ENCODE results near the gene MAPK8IP1. TPM values are rescaled to one million over a fixed set of nuclear protein-coding genes. Genes with fewer than 3 reads are reported as not detected.

The MAPK8IP1 gene
- total RNA-seq, 1 donor from 2014 or later: 48.1 TPM

GRCh38 chr11:45934580-45935318, 49.3 kb downstream of the MAPK8IP1 start:
- Mint-ChIP-seq H3K4me1 (ENCODE audit: low read depth) (peaks cover 21% of the 10 kb centered on the region), H3K27ac (peak overlapping the region; percentile 97)

GRCh38 chr11:45935349-45936064, 50.1 kb downstream of the MAPK8IP1 start:
- no peak for DNase-seq (ENCODE audit: low spot score, unreplicated experiment)
- Mint-ChIP-seq H3K27ac (peak overlapping the region; percentile 97), H3K4me1 (ENCODE audit: low read depth) (peaks cover 21% of the 10 kb centered on the region), H3K4me3 (ENCODE audit: low read depth) (no peak overlapping the region), H3K27me3 (no peaks in the 10 kb centered on the region), H3K36me3 (ENCODE audit: insufficient read depth) (peaks cover 9% of the 10 kb centered on the region), H3K9me3 (ENCODE audit: low read depth) (no peaks in the 10 kb centered on the region)
- TF ChIP-seq CTCF (IDR thresholded peaks at IDR 0.05; ENCODE audit: unreplicated experiment): no peak

More at GRCh38 chr11:45934580-45935318, 49.3 kb downstream of the MAPK8IP1 start:
- H3K9me3 Mint-ChIP-seq (ENCODE audit: low read depth): no peaks in the 10 kb centered on the region
- DNase-seq (ENCODE audit: low spot score, unreplicated experiment): no peak
- peaks cover 13% of the 10 kb centered on the region for H3K36me3 Mint-ChIP-seq (ENCODE audit: insufficient read depth)
- no peak overlapping the region for H3K4me3 Mint-ChIP-seq (ENCODE audit: low read depth)
- TF ChIP-seq CTCF (IDR thresholded peaks at IDR 0.05; ENCODE audit: unreplicated experiment): no peak
- H3K27me3 Mint-ChIP-seq: no peaks in the 10 kb centered on the region

GRCh38 chr11:45936511-45937054, 51.1 kb downstream of the MAPK8IP1 start:
- Mint-ChIP-seq H3K27me3 (no peaks in the 10 kb centered on the region), H3K4me1 (ENCODE audit: low read depth) (peaks cover 21% of the 10 kb centered on the region), H3K27ac (no peak overlapping the region), H3K9me3 (ENCODE audit: low read depth) (no peaks in the 10 kb centered on the region), H3K4me3 (ENCODE audit: low read depth) (no peak overlapping the region), H3K36me3 (ENCODE audit: insufficient read depth) (peaks cover 8% of the 10 kb centered on the region)
- DNase-seq (ENCODE audit: low spot score, unreplicated experiment): no peak
- TF ChIP-seq CTCF (IDR thresholded peaks at IDR 0.05; ENCODE audit: unreplicated experiment): no peak

GRCh38 chr11:45937916-45938315, 52.5 kb downstream of the MAPK8IP1 start:
- no peak for TF ChIP-seq CTCF (IDR thresholded peaks at IDR 0.05; ENCODE audit: unreplicated experiment)
- peaks cover 4% of the 10 kb centered on the region for H3K36me3 Mint-ChIP-seq (ENCODE audit: insufficient read depth)
- no peaks in the 10 kb centered on the region for H3K9me3 Mint-ChIP-seq (ENCODE audit: low read depth)
- H3K27me3 Mint-ChIP-seq: no peaks in the 10 kb centered on the region
- no peak for DNase-seq (ENCODE audit: low spot score, unreplicated experiment)
- no peak overlapping the region for H3K27ac Mint-ChIP-seq
- no peak overlapping the region for H3K4me3 Mint-ChIP-seq (ENCODE audit: low read depth)
- H3K4me1 Mint-ChIP-seq (ENCODE audit: low read depth): peaks cover 21% of the 10 kb centered on the region

- Mint-ChIP-seq H3K4me1 (ENCODE audit: low read depth) (peaks cover 5% of the 10 kb centered on the region), H3K4me3 (ENCODE audit: low read depth) (no peak overlapping the region), H3K27ac (no peak overlapping the region), H3K9me3 (ENCODE audit: low read depth) (no peaks in the 10 kb centered on the region), H3K27me3 (no peaks in the 10 kb centered on the region), H3K36me3 (ENCODE audit: insufficient read depth) (peaks cover 6% of the 10 kb centered on the region)
- DNase-seq (ENCODE audit: low spot score, unreplicated experiment): no peak
- TF ChIP-seq CTCF (IDR thresholded peaks at IDR 0.05; ENCODE audit: unreplicated experiment): no peak
Measured at GRCh38 chr11:45939836-45940235, 54.4 kb downstream of the MAPK8IP1 start.

Measured in progenitor cell of endocrine pancreas (in vitro differentiated cells).